ENCODE measurements around the gene STARD3NL. TPM values are rescaled to one million over a fixed set of nuclear protein-coding genes. Genes with fewer than 3 reads are reported as not detected.

STARD3NL gene
- total and polyA plus RNA-seq, 2 of the 4 experiments (the other 2 are of a cell fraction) = 51.6 to 69.7 TPM

DNA sequence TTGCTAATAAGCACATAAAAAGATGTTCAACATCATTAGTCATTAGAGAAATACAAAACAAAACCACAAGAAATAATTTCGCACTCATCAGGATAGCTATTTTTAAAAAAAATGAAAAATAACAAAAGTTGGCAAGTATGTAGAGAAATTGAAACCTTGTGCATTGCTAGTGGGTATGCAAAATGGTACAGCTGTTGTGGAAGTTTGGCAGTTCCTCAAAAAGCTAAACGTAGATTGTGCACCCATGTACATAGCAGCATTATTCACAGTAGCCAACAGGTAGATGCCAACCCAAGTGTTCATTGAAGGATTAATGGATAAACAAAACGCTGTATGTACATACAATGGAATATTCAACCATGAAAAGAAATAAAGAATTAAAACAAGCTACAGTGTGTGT, 35.3 kb upstream of the STARD3NL start:
- no CpG with 5 or more reads among the region's 3 CpGs for WGBS, 2 experiments (ENCODE audit: extremely low coverage in 2 of 2, insufficient read length in 1 of 2)
- H3K23ac ChIP-seq (ENCODE audit: low read depth, low read length) = no peak overlapping the region
- H2BK20ac ChIP-seq (ENCODE audit: low read depth, low read length) = no peak overlapping the region
- no peak overlapping the region for H3K27ac ChIP-seq (ENCODE audit: insufficient read depth, low read length)
- H3K4ac ChIP-seq (ENCODE audit: low read depth, low read length) = no peak overlapping the region
- H2BK120ac ChIP-seq (ENCODE audit: low read depth, low read length) = no peak overlapping the region
- no peak overlapping the region for H4K8ac ChIP-seq (ENCODE audit: low read depth in 2 of 2, low read length in 2 of 2)
- CTCF ChIA-PET = interaction anchor here (0.6 kb wide), 1 partner anchor 700 kb away, joined by 3 read pairs; no protein-coding TSS in a partner anchor
- H3K14ac ChIP-seq (replicated peaks; ENCODE audit: low read depth, low read length) = no peak overlapping the region
- no peak overlapping the region for H2AK5ac ChIP-seq (ENCODE audit: low read depth, low read length)
- H2BK15ac ChIP-seq (ENCODE audit: low read depth, low read length) = no peak overlapping the region
- no peak overlapping the region for H4K5ac ChIP-seq (ENCODE audit: low read depth, low read length)
- dilution Hi-C loops (cut with HindIII; ENCODE audit: low sequenced_read_pairs, unreplicated experiment) = no loop called here
- intact Hi-C loops (cut with micrococcal nuclease) = no loop called here
- no peak for ATAC-seq (ENCODE audit: low read depth)
- H2AK9ac ChIP-seq (replicated peaks; ENCODE audit: low read depth, low read length, poor library complexity) = no peak overlapping the region
- H3K4me3 ChIP-seq (ENCODE audit: insufficient read depth, low read depth, low read length) = no peak overlapping the region
- no peak for DNase-seq
- in situ Hi-C loops (cut with MboI; ENCODE audit: low sequenced_read_pairs) = no loop called here
- POLR2A ChIA-PET (ENCODE audit: unreplicated experiment) = no interaction called here
- no peaks in the 10 kb centered on the region for H3K27me3 ChIP-seq (ENCODE audit: control insufficient read depth, insufficient read depth, low read length)
- H3K9ac ChIP-seq (ENCODE audit: low read depth, low read length) = no peak overlapping the region
- H2BK5ac ChIP-seq (ENCODE audit: low read depth, low read length, poor library complexity, severe bottlenecking) = no peak overlapping the region
- no peak overlapping the region for H3K4me2 ChIP-seq (ENCODE audit: low read depth, low read length)
- no peak overlapping the region for H2AFZ ChIP-seq (replicated peaks; ENCODE audit: low read length, poor library complexity)
- no peak overlapping the region for H4K91ac ChIP-seq (ENCODE audit: insufficient read depth, low read depth, low read length)
- no peak overlapping the region for H3K18ac ChIP-seq (ENCODE audit: low read depth, low read length)
- TF ChIP-seq RFX5 (IDR thresholded peaks at IDR 0.05; ENCODE audit: low read depth, low read length) (no peak), RCOR1 (IDR thresholded peaks at IDR 0.05; ENCODE audit: insufficient replicate concordance, low read length) (no peak), MAZ (IDR thresholded peaks at IDR 0.05; ENCODE audit: borderline replicate concordance, low read depth, low read length) (no peak), FOS (IDR thresholded peaks at IDR 0.05; ENCODE audit: low read depth, low read length) (no peak), POLR2A (IDR thresholded peaks at IDR 0.05; ENCODE audit: low read depth, low read length) (no peak), NFE2L2 (IDR thresholded peaks at IDR 0.05; ENCODE audit: low read depth, low read length) (no peak), BHLHE40 (IDR thresholded peaks at IDR 0.05; ENCODE audit: low read depth, low read length) (no peak), SMC3 (IDR thresholded peaks at IDR 0.05; ENCODE audit: low read depth, low read length) (no peak), RAD21 (IDR thresholded peaks at IDR 0.05; ENCODE audit: low read length) (no peak), CEBPB (IDR thresholded peaks at IDR 0.05; ENCODE audit: low read depth, low read length) (no peak), CHD1 (IDR thresholded peaks at IDR 0.05; ENCODE audit: low read depth, low read length) (no peak), MAFK (IDR thresholded peaks at IDR 0.05; ENCODE audit: low read depth, low read length) (no peak), MXI1 (IDR thresholded peaks at IDR 0.05; ENCODE audit: borderline replicate concordance, low read depth, low read length) (no peak)
- TF ChIP-seq, protein P1, sequence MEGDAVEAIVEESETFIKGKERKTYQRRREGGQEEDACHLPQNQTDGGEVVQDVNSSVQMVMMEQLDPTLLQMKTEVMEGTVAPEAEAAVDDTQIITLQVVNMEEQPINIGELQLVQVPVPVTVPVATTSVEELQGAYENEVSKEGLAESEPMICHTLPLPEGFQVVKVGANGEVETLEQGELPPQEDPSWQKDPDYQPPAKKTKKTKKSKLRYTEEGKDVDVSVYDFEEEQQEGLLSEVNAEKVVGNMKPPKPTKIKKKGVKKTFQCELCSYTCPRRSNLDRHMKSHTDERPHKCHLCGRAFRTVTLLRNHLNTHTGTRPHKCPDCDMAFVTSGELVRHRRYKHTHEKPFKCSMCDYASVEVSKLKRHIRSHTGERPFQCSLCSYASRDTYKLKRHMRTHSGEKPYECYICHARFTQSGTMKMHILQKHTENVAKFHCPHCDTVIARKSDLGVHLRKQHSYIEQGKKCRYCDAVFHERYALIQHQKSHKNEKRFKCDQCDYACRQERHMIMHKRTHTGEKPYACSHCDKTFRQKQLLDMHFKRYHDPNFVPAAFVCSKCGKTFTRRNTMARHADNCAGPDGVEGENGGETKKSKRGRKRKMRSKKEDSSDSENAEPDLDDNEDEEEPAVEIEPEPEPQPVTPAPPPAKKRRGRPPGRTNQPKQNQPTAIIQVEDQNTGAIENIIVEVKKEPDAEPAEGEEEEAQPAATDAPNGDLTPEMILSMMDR (conservative IDR thresholded peaks at IDR 0.05; ENCODE audit: low read depth, low read length) = no peak
- TF ChIP-seq, protein P2, sequence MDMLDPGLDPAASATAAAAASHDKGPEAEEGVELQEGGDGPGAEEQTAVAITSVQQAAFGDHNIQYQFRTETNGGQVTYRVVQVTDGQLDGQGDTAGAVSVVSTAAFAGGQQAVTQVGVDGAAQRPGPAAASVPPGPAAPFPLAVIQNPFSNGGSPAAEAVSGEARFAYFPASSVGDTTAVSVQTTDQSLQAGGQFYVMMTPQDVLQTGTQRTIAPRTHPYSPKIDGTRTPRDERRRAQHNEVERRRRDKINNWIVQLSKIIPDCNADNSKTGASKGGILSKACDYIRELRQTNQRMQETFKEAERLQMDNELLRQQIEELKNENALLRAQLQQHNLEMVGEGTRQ (IDR thresholded peaks at IDR 0.05; ENCODE audit: low read depth, low read length) = no peak
- TF ChIP-seq, protein P3, sequence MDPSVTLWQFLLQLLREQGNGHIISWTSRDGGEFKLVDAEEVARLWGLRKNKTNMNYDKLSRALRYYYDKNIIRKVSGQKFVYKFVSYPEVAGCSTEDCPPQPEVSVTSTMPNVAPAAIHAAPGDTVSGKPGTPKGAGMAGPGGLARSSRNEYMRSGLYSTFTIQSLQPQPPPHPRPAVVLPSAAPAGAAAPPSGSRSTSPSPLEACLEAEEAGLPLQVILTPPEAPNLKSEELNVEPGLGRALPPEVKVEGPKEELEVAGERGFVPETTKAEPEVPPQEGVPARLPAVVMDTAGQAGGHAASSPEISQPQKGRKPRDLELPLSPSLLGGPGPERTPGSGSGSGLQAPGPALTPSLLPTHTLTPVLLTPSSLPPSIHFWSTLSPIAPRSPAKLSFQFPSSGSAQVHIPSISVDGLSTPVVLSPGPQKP (IDR thresholded peaks at IDR 0.05; ENCODE audit: borderline replicate concordance, low read depth, low read length) = no peak
- H4K20me1 ChIP-seq (ENCODE audit: insufficient read depth, low read length) = no peaks in the 10 kb centered on the region
- BruUV-seq (replicated peaks) = no TSS peak
- H3K36me3 ChIP-seq (ENCODE audit: control insufficient read depth, insufficient read depth, low read length) = no peaks in the 10 kb centered on the region
- no peaks in the 10 kb centered on the region for H3K79me1 ChIP-seq (ENCODE audit: low read depth in 1 of 2, low read length in 2 of 2)
- H3K4me1 ChIP-seq (ENCODE audit: control insufficient read depth, insufficient read depth, low read length) = no peaks in the 10 kb centered on the region
- no peak overlapping the region for H3K56ac ChIP-seq (ENCODE audit: extremely low read depth, insufficient read depth, low read length)
- H3K9me3 ChIP-seq (ENCODE audit: control insufficient read depth, insufficient read depth, low read length) = no peaks in the 10 kb centered on the region
- no peaks in the 10 kb centered on the region for H3K9me1 ChIP-seq (ENCODE audit: insufficient read depth, low read length)

All from IMR-90 (cell line).